Endodermal cell (in vitro differentiated cells): ENCODE data around the gene EP300. TPM values are rescaled to one million over a fixed set of nuclear protein-coding genes. Genes with fewer than 3 reads are reported as not detected.

Source experiments
- DNase-seq: peaks from one replicate; pipeline ENCODE4 v3.0.0-alpha.2; 2017
- H3K27ac ChIP-seq: 2 replicates; pipeline ENCODE4 v1.5.1; 2013; ENCODE audit warnings: mild to moderate bottlenecking, low read depth, low read length, moderate library complexity
- H3K27me3 ChIP-seq: 2 replicates; pipeline ENCODE4 v1.6.1; 2013; ENCODE audit warnings: mild to moderate bottlenecking, low read length, moderate library complexity; ENCODE audit not compliant: insufficient read depth, control insufficient read depth, poor library complexity, severe bottlenecking
- H3K36me3 ChIP-seq: 2 replicates; pipeline ENCODE4 v1.7.0; 2013; ENCODE audit warnings: mild to moderate bottlenecking, low read length, moderate library complexity; ENCODE audit not compliant: control insufficient read depth, insufficient read depth
- H3K4me1 ChIP-seq: one replicate; pipeline ENCODE4 v1.7.0; 2013; ENCODE audit warnings: low read length; ENCODE audit not compliant: control insufficient read depth, insufficient read depth
- H3K4me3 ChIP-seq: 2 replicates; pipeline ENCODE4 v1.5.1; 2013; ENCODE audit warnings: mild to moderate bottlenecking, low read length, moderate library complexity
- H3K9ac ChIP-seq: 2 replicates; pipeline ENCODE4 v1.6.1; 2013; ENCODE audit warnings: mild to moderate bottlenecking, low read length, moderate library complexity; ENCODE audit not compliant: poor library complexity, severe bottlenecking; ENCODE audit errors: extremely low read depth
- H3K9me3 ChIP-seq: 2 replicates; pipeline ENCODE4 v1.6.1; 2013; ENCODE audit warnings: mild to moderate bottlenecking, low read length, moderate library complexity; ENCODE audit not compliant: control insufficient read depth
- H3K27ac Mint-ChIP-seq: 2 replicates; pipeline ENCODE4 v1.8.0; 2020; ENCODE audit warnings: mixed read lengths
- H3K27me3 Mint-ChIP-seq: 2 replicates; pipeline ENCODE4 v1.8.0; 2021; ENCODE audit warnings: mild to moderate bottlenecking, mixed read lengths; ENCODE audit not compliant: insufficient read depth
- H3K36me3 Mint-ChIP-seq: 2 replicates; pipeline ENCODE4 v1.8.0; 2020; ENCODE audit warnings: low read depth, mixed read lengths
- H3K4me1 Mint-ChIP-seq: 2 replicates; pipeline ENCODE4 v1.8.0; 2020; ENCODE audit warnings: mixed read lengths
- H3K4me3 Mint-ChIP-seq: 2 replicates; pipeline ENCODE4 v1.8.0; 2020; ENCODE audit warnings: mild to moderate bottlenecking, moderate library complexity, mixed read lengths
- H3K9me3 Mint-ChIP-seq: 2 replicates; pipeline ENCODE4 v1.8.0; 2020; ENCODE audit warnings: mild to moderate bottlenecking, mixed read lengths
- WGBS, 2 experiments: methylation state at CpG; one replicate each; pipeline versions ENCODE4 v1.1.5 to v1.1.7; 2013; ENCODE audit warnings: missing lambda C conversion rate in 2 of 2, mixed read lengths in 1 of 2; ENCODE audit not compliant: insufficient coverage in 1 of 2, insufficient read length in 1 of 2; 5-methylcytosine and 5-hydroxymethylcytosine counted together
- total RNA-seq, 2 donors: library from RNA; stranded (reverse); fragmentation: NEBNext Ultra II Directional in 1 of 2; extraction: Animal tissue kit (Norgen Biotek cat#: 25700) in 1 of 2; gene quantifications; 2 replicates in 1 of 2; 3 replicates in 1 of 2; pipeline ENCODE4 v1.2.1, GENCODE V29; 2021
- TF ChIP-seq, protein P1 (sequence below): fragments of 200-600 bp; sonication (generic); conservative IDR thresholded peaks from 2 replicates; pipeline ENCODE4 v1.5.0; 2021; ENCODE audit warnings: antibody characterized with exemption, mild to moderate bottlenecking

EP300 gene
- total RNA-seq, 2 donors from 2014 or later = 95.5 to 130 TPM

DNA sequence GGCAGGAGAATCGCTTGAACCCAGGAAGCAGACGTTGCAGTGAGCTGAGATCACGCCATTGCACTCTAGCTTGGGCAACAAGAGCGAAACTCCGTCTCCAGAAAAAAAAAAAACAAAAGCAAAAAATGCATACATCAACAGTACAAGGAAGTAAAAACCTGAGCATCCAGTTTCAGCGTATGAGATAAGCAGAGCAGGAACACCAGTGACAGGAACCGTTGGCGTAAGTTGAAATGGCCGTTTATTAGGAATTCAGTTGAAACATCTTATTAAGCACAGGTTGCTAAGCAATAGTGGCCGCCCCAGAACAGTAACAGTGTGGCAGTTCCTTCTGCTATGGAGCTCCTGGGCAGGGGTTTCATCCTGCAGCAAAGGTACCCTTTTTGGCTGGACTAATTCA is 108.7 kb downstream of the EP300 start:
- Mint-ChIP-seq H3K4me3 (no peak overlapping the region), H3K9me3 (no peaks in the 10 kb centered on the region), H3K36me3 (no peaks in the 10 kb centered on the region), H3K27ac (no peak overlapping the region), H3K4me1 (peaks cover 8% of the 10 kb centered on the region), H3K27me3 (peaks cover 56% of the 10 kb centered on the region)
- TF ChIP-seq, protein P1, sequence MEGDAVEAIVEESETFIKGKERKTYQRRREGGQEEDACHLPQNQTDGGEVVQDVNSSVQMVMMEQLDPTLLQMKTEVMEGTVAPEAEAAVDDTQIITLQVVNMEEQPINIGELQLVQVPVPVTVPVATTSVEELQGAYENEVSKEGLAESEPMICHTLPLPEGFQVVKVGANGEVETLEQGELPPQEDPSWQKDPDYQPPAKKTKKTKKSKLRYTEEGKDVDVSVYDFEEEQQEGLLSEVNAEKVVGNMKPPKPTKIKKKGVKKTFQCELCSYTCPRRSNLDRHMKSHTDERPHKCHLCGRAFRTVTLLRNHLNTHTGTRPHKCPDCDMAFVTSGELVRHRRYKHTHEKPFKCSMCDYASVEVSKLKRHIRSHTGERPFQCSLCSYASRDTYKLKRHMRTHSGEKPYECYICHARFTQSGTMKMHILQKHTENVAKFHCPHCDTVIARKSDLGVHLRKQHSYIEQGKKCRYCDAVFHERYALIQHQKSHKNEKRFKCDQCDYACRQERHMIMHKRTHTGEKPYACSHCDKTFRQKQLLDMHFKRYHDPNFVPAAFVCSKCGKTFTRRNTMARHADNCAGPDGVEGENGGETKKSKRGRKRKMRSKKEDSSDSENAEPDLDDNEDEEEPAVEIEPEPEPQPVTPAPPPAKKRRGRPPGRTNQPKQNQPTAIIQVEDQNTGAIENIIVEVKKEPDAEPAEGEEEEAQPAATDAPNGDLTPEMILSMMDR = no peak
- no peak overlapping the region for H3K4me3 ChIP-seq
- WGBS, 2 experiments = 93 to 99% methylated on average over 7 to 10 of the region's 10 CpGs
- no peaks in the 10 kb centered on the region for H3K36me3 ChIP-seq
- peaks cover 42% of the 10 kb centered on the region for H3K27me3 ChIP-seq
- H3K4me1 ChIP-seq = no peaks in the 10 kb centered on the region
- DNase-seq = no peak
- no peak overlapping the region for H3K27ac ChIP-seq
- H3K9ac ChIP-seq = no peak overlapping the region
- no peaks in the 10 kb centered on the region for H3K9me3 ChIP-seq

DNA sequence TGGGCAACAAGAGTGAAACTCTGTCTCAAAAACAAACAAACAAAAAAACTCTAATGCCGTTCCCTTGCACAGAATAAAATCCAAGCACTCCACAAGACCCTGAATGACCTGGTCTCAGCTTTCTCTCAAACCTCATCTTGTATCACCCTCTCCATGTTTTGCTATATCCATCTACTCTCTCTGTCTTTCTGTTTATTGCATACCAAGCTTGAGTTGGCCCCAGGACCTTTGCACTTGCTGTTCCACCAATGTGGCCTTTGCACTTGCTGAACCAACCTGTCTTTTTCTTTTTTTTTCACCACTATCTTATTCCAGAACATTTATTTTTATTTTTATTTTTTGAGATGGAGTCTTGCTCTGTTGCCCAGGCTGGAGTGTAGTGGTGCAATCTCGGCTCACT is 110.7 kb downstream of the EP300 start:
- peaks cover 6% of the 10 kb centered on the region for H3K4me1 Mint-ChIP-seq
- peaks cover 42% of the 10 kb centered on the region for H3K27me3 Mint-ChIP-seq
- no peak overlapping the region for H3K27ac Mint-ChIP-seq
- TF ChIP-seq, protein P1 = no peak
- Histone ChIP-seq H3K36me3 (no peaks in the 10 kb centered on the region), H3K9me3 (no peaks in the 10 kb centered on the region), H3K27me3 (peaks cover 27% of the 10 kb centered on the region), H3K4me1 (no peaks in the 10 kb centered on the region), H3K4me3 (no peak overlapping the region), H3K27ac (no peak overlapping the region), H3K9ac (no peak overlapping the region)
- no peaks in the 10 kb centered on the region for H3K9me3 Mint-ChIP-seq
- WGBS, 2 experiments = 89 to 91% methylated on average over 1 to 2 of the region's 2 CpGs
- no peak overlapping the region for H3K4me3 Mint-ChIP-seq
- H3K36me3 Mint-ChIP-seq = peaks cover 3% of the 10 kb centered on the region
- DNase-seq = no peak

DNA sequence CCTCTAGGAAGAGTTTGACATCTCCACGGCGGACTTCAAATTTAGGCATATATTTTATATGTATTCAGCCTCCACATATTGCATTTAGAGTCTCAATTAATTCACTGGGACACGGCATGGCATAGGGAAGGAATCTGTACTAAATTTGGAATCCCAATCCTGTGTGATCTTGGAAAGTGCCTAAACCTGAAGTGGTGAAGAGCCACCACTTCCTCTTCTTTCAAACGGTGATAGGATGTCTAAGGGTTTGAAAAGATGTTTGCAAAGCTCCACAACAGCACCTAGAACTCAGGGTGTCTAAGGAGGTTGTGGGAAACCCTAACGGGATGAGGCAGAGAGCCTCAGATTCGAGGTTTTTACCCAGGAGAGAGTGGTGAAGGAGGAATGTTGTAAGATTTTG is 111.7 kb downstream of the EP300 start:
- TF ChIP-seq, protein P1 = no peak
- Mint-ChIP-seq H3K4me3 (no peak overlapping the region), H3K27ac (no peak overlapping the region), H3K4me1 (peaks cover 6% of the 10 kb centered on the region), H3K36me3 (peaks cover 5% of the 10 kb centered on the region), H3K27me3 (peaks cover 34% of the 10 kb centered on the region), H3K9me3 (no peaks in the 10 kb centered on the region)
- Histone ChIP-seq H3K4me3 (no peak overlapping the region), H3K36me3 (no peaks in the 10 kb centered on the region), H3K9ac (no peak overlapping the region), H3K27ac (no peak overlapping the region), H3K4me1 (no peaks in the 10 kb centered on the region), H3K27me3 (peaks cover 18% of the 10 kb centered on the region), H3K9me3 (no peaks in the 10 kb centered on the region)
- no peak for DNase-seq
- WGBS, 2 experiments = 69 to 86% methylated on average over 1 to 4 of the region's 6 CpGs
